Measurements from ENCODE around the gene CPXM1. TPM values are rescaled to one million over a fixed set of nuclear protein-coding genes. Genes with fewer than 3 reads are reported as not detected.
A peak's percentile ranks its signal among the peaks of the same experiment; 100 is the strongest.
"Not testable (repeated sequence)": the region's sequence is repeated elsewhere in the genome, so short reads cannot be mapped to it uniquely, and the experiment has no call there.

CPXM1 gene
- total RNA-seq, 6 experiments from 2014 or later: 0.07 to 0.16 (median 0.12) TPM; not detected in 3

DNA sequence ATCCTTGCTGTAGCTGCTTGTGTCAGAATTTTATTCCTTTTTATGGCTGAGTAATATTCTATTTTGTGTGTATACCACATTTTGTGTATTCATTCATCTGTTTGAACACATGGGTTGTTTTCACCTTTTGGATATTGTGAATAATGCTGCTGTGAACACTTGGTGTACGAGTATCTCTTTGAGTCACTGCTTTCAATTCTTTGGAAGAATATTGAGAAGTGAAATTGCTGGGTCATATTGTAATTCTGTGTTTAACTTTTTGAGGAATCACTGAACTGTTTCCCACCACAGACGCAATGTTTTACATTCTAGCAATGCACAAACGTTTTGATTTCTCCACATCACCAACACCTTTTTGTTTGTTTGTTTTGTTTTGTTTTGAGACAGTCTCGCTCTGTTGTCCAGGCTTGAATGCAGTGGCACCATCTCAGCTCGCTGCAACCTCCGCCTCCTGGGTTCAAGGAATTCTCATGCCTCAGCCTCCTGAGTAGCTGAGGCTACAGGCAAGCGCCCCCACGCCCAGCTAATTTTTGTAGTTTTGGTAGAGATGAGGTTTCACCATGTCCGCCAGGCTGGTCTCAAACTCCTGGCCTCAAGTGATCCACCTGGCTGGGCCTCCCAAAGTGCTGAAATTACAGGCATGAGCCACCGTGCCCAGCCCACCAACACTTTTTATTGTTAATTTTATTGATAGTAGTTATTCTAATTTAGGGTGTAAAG lies 21.7 kb downstream of the CPXM1 start:
- no peaks in the 10 kb centered on the region for H3K27me3 ChIP-seq
- H3K9me3 ChIP-seq: peaks cover 0 to 5% (median 0%) of the 10 kb centered on the region in 4 donors
- intact Hi-C loops (cut with DNase I): no loop called here
- 63% methylated on average over 10 of the region's 10 CpGs for WGBS (ENCODE audit: insufficient coverage, low coverage, low lambda C conversion rate, missing lambda C conversion rate)
- no peaks in the 10 kb centered on the region for H3K36me3 ChIP-seq
- ATAC-seq (no peak), DNase-seq (peak in 1 of 3 donors; percentile 20)
- H3K4me1 ChIP-seq: no peaks in the 10 kb centered on the region
- no peak overlapping the region for H3K4me3 ChIP-seq
- TF ChIP-seq CTCF (IDR thresholded peaks at IDR 0.05) (no peak), POLR2A (IDR thresholded peaks at IDR 0.05) (no peak)
- H3K27ac ChIP-seq: no peak overlapping the region

DNA sequence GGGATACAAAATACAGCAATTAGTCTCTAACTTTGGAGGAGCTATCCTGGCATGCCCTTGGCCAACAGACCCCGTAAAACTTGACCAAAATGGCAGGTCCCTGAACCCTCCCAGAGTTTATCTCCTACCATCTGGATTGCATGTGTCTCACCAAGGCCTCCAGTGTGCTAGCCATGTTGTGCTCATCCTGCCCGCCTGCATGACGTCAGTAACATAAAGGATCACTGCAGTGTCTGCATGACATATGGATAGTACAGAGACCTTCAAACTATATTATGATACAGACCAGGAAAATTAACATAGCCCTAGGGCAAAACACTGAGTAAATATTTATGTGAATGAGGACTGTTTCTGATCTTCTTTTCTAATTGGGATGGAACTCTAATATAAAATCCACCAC lies 25.3 kb downstream of the CPXM1 start:
- no peak for ATAC-seq

GRCh38 chr20:2773812-2774211 lies 26.6 kb downstream of the CPXM1 start:
- H3K4me1 ChIP-seq: peaks cover 0 to under 1% (median 0%) of the 10 kb centered on the region in 4 donors
- no peaks in the 10 kb centered on the region for H3K36me3 ChIP-seq
- H3K27ac ChIP-seq: no peak overlapping the region
- intact Hi-C loops (cut with DNase I): no loop called here
- ATAC-seq (no peak), DNase-seq (peak in 1 of 3 donors; percentile 13)
- TF ChIP-seq POLR2A (IDR thresholded peaks at IDR 0.05) (no peak), CTCF (IDR thresholded peaks at IDR 0.05) (no peak)
- peaks cover 0 to 5% (median 0%) of the 10 kb centered on the region in 4 donors for H3K9me3 ChIP-seq
- no peak overlapping the region for H3K4me3 ChIP-seq
- WGBS (ENCODE audit: insufficient coverage, low coverage, low lambda C conversion rate, missing lambda C conversion rate): 83% methylated on average over 9 of the region's 9 CpGs
- no peaks in the 10 kb centered on the region for H3K27me3 ChIP-seq

More for the DNA sequence above, 25.3 kb downstream of the CPXM1 start:
- WGBS (ENCODE audit: insufficient coverage, low coverage, low lambda C conversion rate, missing lambda C conversion rate): 80% methylated on average over 1 of the region's 3 CpGs
- Histone ChIP-seq H3K4me3 (no peak overlapping the region), H3K27ac (no peak overlapping the region), H3K4me1 (no peaks in the 10 kb centered on the region), H3K27me3 (no peaks in the 10 kb centered on the region), H3K9me3 (peaks cover 0 to 5% (median 0%) of the 10 kb centered on the region in 4 donors), H3K36me3 (no peaks in the 10 kb centered on the region)
- TF ChIP-seq POLR2A (IDR thresholded peaks at IDR 0.05) (no peak), CTCF (IDR thresholded peaks at IDR 0.05) (no peak)
- intact Hi-C loops (cut with DNase I): no loop called here
- peak in 1 of 3 donors; percentile 15 for DNase-seq

DNA sequence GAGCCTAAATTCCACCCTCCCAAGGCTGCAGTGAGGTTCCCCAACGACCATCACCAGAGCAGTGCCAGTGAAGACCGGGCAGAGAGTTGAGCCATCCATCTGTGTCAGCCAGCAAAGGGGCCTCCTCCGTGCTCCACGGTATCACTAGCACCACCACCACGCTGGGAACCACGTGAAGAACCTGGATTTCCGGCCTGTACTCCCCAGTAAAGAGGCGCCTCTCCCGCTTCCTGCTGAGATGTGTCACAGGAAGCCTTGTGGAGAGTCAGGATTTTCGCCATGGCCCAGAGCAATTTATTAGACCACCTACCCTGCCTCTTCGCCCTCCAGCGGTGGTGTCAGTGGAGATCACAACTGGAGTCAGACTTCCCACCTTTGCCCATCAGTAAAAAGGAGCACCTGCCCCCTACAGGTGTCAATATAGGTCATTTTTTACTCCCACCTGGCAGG lies 28.8 kb downstream of the CPXM1 start:
- peak in 2 of 4 donors; percentile 22 to 47 for ATAC-seq
- intact Hi-C loops (cut with DNase I): no loop called here
- peaks cover 0 to 2% (median 0%) of the 10 kb centered on the region in 4 donors for H3K36me3 ChIP-seq

GRCh38 chr20:2770091-2770490 lies 30.3 kb downstream of the CPXM1 start:
- H3K27me3 ChIP-seq: not testable (repeated sequence)
- peak in 1 of 3 donors; percentile 10 for DNase-seq
- 97% methylated on average over 9 of the region's 12 CpGs for WGBS (ENCODE audit: insufficient coverage, low coverage, low lambda C conversion rate, missing lambda C conversion rate)

More for the DNA sequence above, 28.8 kb downstream of the CPXM1 start:
- H3K4me1 ChIP-seq: peaks cover 0 to 7% (median 4%) of the 10 kb centered on the region in 4 donors
- no peak overlapping the region for H3K4me3 ChIP-seq
- H3K27me3 ChIP-seq: no peaks in the 10 kb centered on the region
- no peak for TF ChIP-seq POLR2A (IDR thresholded peaks at IDR 0.05)
- no peak for TF ChIP-seq CTCF (IDR thresholded peaks at IDR 0.05)
- peak in 1 of 3 donors; percentile 34 for DNase-seq
- H3K9me3 ChIP-seq: peaks cover 0 to 5% (median 0%) of the 10 kb centered on the region in 4 donors
- WGBS (ENCODE audit: insufficient coverage, low coverage, low lambda C conversion rate, missing lambda C conversion rate): 60% methylated on average over 1 of the region's 12 CpGs
- no peak overlapping the region for H3K27ac ChIP-seq

More at GRCh38 chr20:2770091-2770490, 30.3 kb downstream of the CPXM1 start:
- H3K4me1 ChIP-seq; intact Hi-C loops (cut with DNase I); H3K9me3 ChIP-seq; H3K4me3 ChIP-seq; H3K36me3 ChIP-seq; ATAC-seq; H3K27ac ChIP-seq: not testable (repeated sequence)

Data from right lobe of liver (tissue), 6 donors.